Measurements from ENCODE around the gene OR4X1. TPM values are rescaled to one million over a fixed set of nuclear protein-coding genes. Genes with fewer than 3 reads are reported as not detected.

OR4X1 gene
- total and polyA plus RNA-seq, 10 of the 15 experiments (the other 5 are each of a cell fraction or from before 2014, with no cell fraction given), result not detected

DNA sequence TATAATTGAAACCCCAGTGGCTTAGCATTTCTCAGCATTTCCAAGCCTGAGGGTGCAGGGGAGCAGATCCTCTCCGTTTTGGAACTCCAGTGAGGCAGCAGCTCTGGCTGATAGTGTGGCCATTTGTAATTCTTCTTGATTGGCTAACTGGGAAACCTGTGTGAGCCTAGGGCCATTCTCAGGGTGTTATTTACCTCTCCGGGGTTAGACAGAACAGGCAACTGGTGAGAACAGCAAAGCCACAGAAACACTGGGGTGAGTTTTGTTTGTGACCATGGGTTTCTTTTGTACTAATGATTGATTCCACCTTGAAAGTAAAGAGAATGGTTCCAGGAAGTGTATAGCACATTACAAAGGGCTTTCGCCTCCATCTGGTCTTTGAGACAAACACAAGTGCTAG is 21.2 kb upstream of the OR4X1 start (continued):
- TF ChIP-seq, protein P1, sequence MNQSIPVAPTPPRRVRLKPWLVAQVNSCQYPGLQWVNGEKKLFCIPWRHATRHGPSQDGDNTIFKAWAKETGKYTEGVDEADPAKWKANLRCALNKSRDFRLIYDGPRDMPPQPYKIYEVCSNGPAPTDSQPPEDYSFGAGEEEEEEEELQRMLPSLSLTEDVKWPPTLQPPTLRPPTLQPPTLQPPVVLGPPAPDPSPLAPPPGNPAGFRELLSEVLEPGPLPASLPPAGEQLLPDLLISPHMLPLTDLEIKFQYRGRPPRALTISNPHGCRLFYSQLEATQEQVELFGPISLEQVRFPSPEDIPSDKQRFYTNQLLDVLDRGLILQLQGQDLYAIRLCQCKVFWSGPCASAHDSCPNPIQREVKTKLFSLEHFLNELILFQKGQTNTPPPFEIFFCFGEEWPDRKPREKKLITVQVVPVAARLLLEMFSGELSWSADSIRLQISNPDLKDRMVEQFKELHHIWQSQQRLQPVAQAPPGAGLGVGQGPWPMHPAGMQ (IDR thresholded peaks at IDR 0.05; ENCODE audit: borderline replicate concordance), result no peak
- TF ChIP-seq WRNIP1 (IDR thresholded peaks at IDR 0.05; ENCODE audit: borderline replicate concordance, low read depth, low read length) (no peak), RAD51 (IDR thresholded peaks at IDR 0.05) (no peak)

DNA sequence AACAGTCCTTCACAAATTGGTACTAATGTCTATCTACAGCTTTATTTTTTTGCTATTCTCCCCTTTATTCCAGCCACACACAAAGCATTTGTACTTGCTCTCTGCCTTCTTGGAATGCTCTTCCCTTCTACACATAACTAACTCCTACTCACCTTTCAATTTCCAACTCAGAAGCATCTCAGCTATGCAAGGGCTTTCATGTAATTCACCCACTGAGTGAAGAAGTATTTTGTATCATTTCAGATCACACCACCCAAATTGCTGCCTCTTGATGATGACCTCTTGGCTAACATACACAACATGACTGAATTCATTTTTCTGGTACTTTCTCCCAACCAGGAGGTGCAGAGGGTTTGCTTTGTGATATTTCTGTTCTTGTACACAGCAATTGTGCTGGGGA is 18.9 kb upstream of the OR4X1 start, which contains the start of gene OR4X2:
TSS of gene OR4X2 (plus strand) at position 301 of the 400 bp plus-strand sequence. CDS start at position 301, 0 bp downstream.
- no peak for ATAC-seq
- POLR2A ChIA-PET, result interaction anchor here (0.6 kb wide), 1 partner anchor 24 kb away, joined by 10 read pairs; no protein-coding TSS in a partner anchor

More for the DNA sequence above, 18.9 kb upstream of the OR4X1 start, which contains the start of gene OR4X2:
- Histone ChIP-seq H3K4me3 (no peak within 1 kb of the TSS), H3K27ac (ENCODE audit: control insufficient read depth, insufficient read depth) (no peak within 1 kb of the TSS), H3K4me2 (ENCODE audit: control insufficient read depth, insufficient read depth) (no peak within 1 kb of the TSS), H2AFZ (ENCODE audit: control insufficient read depth, low read depth, low read length) (no peak within 1 kb of the TSS), H3K4me1 (ENCODE audit: control insufficient read depth, insufficient read depth, low read length) (no peaks in the 10 kb centered on the region), H3K79me2 (ENCODE audit: control insufficient read depth, insufficient read depth, low read length) (no peaks in the 10 kb centered on the region), H3K9ac (ENCODE audit: control insufficient read depth, insufficient read depth, low read length) (no peak within 1 kb of the TSS), H3K27me3 (replicated peaks in 1 of 2; ENCODE audit: control insufficient read depth in 2 of 2, insufficient read depth in 2 of 2, low read length in 1 of 2) (no peaks in the 10 kb centered on the region), H3K36me3 (ENCODE audit: control insufficient read depth in 2 of 2, insufficient read depth in 2 of 2, low read length in 1 of 2) (no peaks in the 10 kb centered on the region), H3K9me3 (replicated peaks; ENCODE audit: control insufficient read depth, insufficient read depth, low read length) (no peaks in the 10 kb centered on the region), H4K20me1 (ENCODE audit: control insufficient read depth, insufficient read depth) (no peaks in the 10 kb centered on the region)
- in situ Hi-C loops (cut with MboI), result no loop called here
- intact Hi-C loops (cut with micrococcal nuclease; ENCODE audit: unreplicated experiment), result no loop called here
- FAIRE-seq, result no peak
- RAD21 ChIA-PET (ENCODE audit: unreplicated experiment), result no interaction called here
- CTCF ChIA-PET, result interaction anchor here (1.0 kb wide), 1 partner anchor 16 kb away, joined by 3 read pairs; no protein-coding TSS in a partner anchor
- no peak for DNase-seq (ENCODE audit: low read depth, low spot score)
- SMC1A ChIA-PET (ENCODE audit: uncharacterized antibody, unreplicated experiment), result no interaction called here
- no TSS peak for BruUV-seq (replicated peaks)
- TF ChIP-seq ATF3 (IDR thresholded peaks at IDR 0.05; ENCODE audit: borderline replicate concordance, extremely low read depth, low read depth, low read length) (no peak), KLF5 (IDR thresholded peaks at IDR 0.05; ENCODE audit: partially characterized antibody) (no peak), DPF2 (IDR thresholded peaks at IDR 0.05) (no peak), BACH1 (IDR thresholded peaks at IDR 0.05; ENCODE audit: borderline replicate concordance) (no peak), TCF7 (IDR thresholded peaks at IDR 0.05; ENCODE audit: borderline replicate concordance) (no peak), NFYB (IDR thresholded peaks at IDR 0.05; ENCODE audit: insufficient read depth, low read depth, low read length) (no peak)
- TF ChIP-seq, protein P2, sequence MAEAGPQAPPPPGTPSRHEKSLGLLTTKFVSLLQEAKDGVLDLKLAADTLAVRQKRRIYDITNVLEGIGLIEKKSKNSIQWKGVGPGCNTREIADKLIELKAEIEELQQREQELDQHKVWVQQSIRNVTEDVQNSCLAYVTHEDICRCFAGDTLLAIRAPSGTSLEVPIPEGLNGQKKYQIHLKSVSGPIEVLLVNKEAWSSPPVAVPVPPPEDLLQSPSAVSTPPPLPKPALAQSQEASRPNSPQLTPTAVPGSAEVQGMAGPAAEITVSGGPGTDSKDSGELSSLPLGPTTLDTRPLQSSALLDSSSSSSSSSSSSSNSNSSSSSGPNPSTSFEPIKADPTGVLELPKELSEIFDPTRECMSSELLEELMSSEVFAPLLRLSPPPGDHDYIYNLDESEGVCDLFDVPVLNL (IDR thresholded peaks at IDR 0.05; ENCODE audit: low read depth, low read length), result no peak
- TF ChIP-seq, protein P3, sequence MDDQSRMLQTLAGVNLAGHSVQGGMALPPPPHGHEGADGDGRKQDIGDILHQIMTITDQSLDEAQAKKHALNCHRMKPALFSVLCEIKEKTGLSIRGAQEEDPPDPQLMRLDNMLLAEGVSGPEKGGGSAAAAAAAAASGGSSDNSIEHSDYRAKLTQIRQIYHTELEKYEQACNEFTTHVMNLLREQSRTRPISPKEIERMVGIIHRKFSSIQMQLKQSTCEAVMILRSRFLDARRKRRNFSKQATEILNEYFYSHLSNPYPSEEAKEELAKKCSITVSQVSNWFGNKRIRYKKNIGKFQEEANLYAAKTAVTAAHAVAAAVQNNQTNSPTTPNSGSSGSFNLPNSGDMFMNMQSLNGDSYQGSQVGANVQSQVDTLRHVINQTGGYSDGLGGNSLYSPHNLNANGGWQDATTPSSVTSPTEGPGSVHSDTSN (IDR thresholded peaks at IDR 0.05; ENCODE audit: insufficient replicate concordance, low read depth, low read length), result no peak

Data from GM12878 (cell line).